Right forelimb (tissue), 1 donor: Measurements from ENCODE around the gene FAM149A.

ENCODE experiments used
- DNase-seq: peaks from one replicate; pipeline ENCODE4 v3.0.0-alpha.2; 2018

The FAM149A gene

DNA sequence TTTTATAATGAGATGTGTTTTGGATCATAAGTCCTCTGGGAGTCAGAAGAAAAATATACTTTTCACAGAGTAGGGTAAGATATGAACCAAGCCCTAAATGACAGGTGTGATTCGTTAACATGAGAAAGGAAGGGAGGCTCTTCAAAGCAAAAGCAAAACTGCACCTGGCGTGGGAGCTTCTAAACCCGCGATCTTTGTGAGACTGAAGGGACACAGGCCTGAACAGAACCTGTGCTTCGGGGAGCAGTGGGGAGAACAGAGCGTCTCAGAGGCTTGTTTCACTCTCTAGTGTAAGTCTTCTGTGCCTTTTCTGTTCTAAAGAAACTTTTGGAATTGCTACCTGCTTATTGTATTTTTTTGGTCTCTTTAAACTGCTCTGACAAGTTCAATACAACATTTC is 56.6 kb downstream of the FAM149A start:
- no peak for DNase-seq

DNA sequence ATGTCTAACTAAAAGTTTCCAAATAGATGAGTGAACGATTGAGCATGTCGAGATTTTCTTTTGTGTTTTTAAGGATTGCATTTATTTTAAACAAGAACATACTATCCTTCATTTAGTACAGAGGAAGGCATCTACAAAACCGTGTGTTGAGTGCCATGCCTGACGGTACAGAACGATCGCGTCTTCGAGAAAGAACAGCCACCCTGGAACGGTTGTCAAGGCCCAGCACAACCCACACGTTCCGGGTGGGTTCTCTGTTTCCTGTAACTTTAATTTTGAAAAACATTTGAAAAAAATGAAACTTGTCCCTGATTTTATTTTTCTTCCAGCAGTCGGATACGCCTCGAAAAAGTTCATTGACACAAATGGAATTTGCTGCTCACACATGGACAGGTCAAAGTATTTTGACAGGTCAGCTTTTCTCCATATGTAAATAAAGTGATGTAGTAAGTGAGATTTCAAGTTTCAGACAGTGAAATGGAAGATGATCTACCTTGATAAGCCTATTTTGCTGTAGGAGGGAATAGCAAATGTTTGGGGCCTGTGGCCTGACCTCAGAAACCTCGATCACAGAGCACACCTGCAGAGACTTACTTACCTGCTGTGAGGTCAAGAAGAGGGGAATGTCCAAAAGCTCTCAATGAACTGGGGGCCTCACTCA is 62.5 kb downstream of the FAM149A start:
- no peak for DNase-seq

DNA sequence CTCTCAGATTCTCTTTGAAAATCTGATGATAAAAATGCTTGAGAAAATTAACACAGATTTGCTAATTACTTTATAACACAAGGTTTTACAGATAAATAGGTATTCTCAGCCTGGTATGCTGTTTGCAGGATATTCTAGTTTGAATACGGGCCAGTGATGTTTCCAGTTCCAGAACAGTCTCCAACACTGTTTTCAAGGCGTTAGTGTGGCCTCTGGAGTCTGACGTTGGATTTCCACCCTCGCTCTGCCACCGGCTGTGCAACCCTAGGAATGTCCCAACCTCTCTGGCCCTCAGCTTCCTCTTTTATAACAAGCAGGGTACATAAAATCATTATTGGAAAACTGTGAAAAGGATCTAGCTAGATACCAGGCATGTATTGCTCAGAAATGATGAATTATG is 63.1 kb downstream of the FAM149A start:
- DNase-seq: no peak

DNA sequence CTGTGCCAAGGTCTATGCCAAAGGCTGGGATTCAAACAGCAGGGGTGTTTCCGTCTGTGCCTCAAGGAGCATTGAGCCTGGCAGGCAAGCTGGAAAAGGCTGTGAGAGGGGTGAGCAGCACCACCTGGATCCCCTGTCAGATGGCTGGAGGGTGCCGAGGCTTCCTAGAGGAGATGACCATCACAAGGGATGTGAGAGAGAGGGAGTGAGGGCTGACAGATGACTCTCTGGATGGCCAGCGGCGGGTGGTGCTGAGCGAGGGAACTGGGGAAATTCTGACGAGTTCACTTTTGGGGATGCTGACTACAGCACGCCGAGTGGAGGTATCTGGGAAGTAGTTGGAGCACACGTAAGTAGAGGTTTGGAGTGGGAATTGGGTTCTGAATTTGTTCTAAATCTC is 64.2 kb downstream of the FAM149A start:
- no peak for DNase-seq

DNA sequence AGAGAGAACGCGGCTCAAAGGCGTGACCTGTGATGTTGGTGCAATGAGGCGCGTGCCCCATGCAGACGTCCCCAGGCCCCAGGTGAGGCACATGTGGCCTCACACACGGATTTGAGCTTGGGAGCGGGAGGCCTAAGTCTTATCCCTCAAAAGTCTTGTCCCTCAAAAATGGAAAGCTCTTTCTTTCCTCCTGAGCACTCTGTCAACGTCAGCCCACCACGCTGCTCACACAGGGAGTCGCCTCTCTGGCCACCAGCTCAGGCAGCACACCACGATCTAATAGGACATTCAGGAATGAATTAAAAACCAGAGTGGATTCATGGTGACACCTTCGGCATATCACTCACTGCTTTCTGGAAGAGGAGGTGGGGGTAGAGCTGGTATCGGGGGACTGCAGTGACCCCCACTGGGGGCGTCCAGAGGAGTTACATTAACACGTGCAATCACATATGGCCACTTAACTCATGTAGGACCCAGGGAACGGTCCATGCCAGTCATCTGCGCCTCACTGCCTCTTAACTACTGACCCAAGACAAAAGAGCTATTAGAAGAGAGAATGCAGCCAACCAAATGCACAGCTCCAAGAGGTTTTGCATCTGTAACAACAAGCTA is 64.9 kb downstream of the FAM149A start:
- DNase-seq: no peak

DNA sequence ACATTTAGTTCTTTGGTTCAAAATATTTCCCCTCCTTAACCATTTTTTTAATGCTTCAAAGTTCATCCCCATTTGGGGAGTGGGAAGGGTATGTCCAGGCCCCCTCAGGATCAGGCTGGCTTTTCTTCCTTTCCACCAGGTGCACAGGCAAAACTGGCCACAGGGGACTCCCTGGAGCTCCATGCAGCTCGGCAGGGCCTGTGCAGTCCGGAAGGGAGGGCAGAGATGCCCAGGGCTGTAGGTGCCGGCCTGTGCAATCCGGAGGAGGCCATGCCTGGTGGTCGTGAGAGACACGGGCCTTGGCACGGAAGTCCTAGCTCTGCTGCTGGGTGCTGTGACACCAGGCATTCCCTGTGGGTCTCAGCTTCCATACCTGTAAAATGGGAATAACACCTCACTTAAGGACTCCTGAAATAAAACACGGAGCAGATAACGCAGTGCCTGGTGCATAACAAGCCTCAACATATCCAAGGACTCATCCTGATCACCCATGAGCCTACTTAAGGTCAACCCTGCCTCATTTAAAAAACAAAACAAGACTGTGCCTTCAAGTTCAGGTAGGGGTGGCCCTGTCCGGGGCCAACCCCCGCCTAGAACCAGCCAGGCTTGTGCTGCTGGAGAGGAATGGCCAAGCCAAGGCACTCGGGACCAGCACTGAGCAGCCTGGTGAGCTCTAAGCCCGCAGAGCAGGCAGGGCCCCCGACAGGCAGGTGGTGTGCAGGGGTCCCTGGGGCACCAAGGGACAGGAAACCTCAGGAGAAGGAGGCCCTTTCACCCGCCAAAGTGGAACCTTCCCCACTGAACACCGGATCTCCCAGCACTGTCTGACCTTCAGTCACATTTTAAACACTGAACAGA is 65.7 kb downstream of the FAM149A start:
- no peak for DNase-seq

DNA sequence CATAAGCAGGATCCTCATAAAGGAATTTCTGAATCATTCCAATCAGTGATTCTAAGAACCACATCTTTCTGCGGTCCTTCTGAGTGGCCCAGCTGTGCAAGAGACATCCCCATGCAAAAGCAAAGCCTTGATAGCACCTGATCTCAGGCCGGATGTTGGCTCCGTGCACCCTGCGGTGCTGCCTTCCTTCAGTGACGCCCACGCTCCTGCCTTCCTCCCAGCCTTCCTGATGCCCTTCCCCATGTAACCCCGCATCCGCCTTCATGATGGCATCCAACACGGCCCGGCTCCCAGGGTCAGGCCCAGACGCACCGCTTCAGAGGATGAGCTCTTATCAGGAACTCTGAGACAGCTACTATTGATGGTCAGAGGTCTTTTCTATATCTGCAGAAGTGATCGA is 66.5 kb downstream of the FAM149A start:
- no peak for DNase-seq

DNA sequence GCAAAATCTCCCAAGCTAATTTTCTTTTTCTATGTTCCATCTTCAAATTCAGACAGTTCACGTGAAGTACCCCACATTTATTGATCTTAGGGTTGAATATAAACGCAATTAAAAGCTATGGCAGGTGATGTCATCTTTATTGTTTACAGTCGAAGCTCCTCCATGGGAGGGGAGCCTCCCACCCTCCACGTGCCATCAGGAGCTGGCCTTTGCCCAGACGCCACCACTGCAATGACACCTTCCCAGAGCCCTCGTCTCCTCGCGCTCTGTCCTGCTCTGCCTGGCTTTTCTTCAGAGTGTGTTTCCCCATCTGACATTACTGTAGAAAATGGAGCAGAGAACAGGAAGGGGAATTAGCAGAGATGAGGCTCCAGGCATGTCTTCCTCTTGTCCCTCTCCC is 68.0 kb downstream of the FAM149A start:
- DNase-seq: no peak

DNA sequence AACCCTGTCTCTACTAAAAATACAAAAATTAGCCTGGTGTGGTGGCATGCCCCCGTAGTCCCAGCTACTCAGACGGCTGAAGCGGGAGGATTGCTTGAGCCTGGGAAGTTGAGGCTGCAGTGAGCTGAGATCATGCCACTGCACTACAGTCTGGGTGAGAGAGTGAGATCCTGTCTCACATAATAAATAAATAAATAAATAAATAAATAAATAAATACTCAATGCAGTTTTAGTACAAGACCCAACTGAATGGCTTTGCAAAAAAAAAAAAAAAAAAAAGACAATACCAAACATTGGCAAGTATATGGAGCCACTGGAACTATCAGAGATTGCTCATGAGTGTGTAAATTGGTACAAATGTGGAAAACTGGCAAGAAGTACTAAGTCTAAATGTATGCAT is 83.6 kb downstream of the FAM149A start:
- no peak for DNase-seq

DNA sequence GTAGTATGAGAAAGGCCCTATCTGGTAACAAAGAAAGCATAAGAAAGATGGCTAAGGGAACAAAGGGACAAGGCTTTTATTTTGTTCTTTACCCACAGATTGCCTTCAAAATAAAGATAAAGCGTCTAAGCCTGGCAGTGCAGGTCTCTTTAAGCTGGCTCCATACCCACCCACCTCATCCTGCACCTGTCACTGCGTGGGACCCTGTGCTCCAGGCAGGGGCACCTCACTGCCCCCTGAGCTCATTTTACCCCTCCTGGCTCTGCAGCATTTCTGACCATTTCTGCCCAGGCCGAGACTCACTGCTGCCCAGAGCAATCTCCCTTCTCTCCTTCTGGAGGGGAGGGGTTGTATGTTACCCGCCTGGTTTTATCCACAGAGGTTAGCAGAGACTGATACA is 85.2 kb downstream of the FAM149A start:
- no peak for DNase-seq

DNA sequence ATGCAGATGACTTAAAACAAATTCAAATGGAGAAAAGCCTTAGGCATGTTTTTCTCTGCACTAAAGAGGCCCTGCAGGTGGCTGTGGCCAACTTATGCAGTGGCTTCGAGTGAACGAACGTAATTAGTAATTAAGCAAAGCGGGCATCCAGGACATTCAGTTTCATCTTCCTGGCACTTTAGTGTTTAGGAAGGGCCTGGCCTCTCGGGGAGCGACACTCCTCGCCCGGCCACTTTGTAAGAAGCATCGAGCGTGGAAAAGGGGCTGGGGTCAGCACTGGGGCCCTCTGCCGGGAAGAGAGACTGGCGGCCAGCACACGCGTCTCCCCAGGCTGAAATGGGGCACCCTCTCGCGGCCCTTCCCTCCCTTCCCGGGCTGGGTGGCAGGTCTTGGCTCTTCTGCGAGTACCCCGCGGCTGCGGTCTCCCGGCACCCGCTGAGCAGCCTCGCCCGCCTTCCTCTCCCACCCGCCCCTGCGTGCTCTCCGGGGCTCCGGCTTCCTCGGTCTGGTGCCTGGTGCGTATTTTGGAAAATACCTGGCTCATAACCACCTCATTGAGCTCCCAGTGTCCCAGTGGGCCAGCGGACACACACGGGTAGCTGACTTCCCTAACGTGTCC is 86.2 kb downstream of the FAM149A start:
- DNase-seq: peak; percentile 67

DNA sequence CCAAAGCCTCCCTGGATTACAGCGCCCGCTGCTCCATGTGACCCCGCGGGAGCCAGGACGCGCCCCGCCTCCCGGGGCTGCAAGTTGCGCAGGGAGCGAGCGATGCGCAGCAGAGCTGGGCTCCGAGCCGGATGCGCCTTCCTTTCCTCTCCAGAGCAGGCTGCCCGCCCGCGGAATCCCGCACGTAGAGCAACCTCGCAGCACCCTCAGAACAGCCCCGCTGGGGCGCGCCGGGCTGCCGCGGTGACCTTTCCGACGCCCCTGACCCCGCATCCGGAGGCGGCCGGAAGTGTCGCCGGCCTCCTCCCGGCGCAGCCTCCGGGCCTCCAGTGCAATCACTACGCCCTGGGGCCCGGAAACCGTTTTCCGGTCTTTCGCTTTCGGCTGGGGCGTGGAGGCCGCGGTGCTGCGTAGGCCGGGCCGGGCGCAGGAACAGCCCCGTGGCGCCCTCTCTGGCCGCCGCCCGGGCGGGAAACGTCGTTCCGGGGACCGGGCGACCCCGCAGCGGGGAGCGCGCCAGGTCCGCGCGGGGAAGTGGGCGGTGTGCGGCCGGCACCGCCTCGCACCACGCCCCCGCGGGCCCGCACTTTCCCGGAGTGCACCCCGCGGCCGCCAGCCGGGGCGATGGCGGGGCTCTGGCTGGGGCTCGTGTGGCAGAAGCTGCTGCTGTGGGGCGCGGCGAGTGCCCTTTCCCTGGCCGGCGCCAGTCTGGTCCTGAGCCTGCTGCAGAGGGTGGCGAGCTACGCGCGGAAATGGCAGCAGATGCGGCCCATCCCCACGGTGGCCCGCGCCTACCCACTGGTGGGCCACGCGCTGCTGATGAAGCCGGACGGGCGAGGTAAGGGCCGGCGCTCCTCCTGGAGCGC is 86.9 kb downstream of the FAM149A start, which contains the start of gene CYP4V2:
Gene CYP4V2 (plus strand): TSS at position 368 of the 866 bp plus-strand sequence. CDS start 257 bp downstream, at position 625.
- peak; percentile 83 for DNase-seq

DNA sequence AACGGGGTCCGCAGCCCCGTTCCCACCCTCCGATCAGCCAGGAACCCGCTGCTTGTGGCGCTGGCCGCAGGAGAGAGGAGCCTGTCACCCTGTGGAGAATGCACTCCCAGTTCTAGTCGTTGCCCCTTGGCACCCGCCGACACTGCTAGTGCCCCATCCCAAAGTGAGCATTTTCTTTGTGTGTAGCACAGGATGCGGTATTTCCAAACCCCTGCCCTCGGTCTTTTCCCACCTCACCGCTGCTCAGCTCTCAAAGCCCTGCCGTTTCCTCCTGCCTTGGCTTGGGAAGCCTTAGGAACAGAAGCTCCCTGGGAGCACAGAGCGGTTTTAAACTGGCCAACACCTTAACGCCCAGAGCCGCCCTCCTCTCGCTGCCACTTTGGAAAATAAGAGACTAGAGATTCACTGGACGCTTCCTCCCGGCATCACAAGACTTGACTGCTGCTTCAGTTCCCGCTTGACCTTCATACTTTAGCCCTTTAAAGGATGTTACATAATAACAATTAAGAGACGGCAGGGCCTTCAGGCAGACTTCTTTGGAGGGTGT is 87.6 kb downstream of the FAM149A start:
- DNase-seq: peak; percentile 71

DNA sequence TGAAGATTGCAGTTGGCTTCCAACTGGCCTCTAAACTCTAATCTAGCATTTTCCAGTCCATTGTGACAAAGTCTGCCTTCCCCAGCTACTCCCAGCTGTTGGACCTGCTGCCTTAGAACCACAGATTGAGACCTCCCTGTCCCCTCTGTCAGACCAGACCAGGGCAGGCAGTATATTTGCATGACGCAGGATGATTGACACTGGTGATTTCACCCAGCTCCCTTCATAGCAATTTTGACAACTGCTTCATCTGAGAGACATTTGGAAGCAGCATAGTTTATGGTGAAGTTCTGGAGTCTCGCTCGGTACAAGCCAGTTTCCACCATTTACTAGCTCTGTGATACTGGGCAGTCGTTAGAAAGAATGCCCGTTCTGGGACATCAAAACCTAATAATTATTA is 89.3 kb downstream of the FAM149A start:
- DNase-seq: no peak

DNA sequence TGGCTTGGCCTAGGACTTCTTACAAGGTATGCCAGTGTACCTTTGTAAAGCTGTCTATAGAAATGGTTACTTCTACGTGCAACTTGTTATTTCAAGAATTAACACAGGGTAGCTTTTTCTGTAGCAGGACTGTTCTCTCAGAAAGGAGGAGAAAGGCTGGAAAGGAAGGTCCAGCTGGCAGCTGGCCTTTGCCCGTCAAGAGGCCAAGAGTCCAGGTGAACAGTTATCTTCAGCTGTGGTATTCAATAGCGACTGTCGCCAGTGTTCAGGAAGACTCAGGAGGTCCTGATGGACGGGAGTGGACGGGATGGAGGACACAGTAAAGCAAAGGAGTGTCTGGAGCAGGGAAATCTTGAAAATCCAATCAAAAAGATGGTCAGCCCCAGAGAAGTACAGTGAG is 91.6 kb downstream of the FAM149A start:
- DNase-seq: no peak

DNA sequence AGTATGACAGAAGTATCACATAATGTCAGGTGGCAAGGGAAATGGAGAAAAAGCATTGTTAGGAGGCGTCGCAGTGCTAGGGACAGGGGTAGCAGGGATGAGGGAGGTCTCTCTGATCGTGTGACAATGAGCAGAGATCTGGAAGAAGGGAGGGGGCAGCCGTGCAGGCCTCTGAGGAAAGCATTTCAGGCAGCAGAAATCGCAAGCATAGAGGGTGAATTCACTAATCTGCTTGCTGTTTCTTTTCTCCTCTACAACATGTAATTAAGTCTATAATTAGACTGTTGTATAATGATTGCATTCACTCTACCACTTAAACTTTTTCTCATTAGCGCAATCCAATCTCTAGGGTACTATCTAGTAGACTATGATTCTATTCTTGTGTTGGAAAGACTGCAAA is 96.0 kb downstream of the FAM149A start:
- DNase-seq: no peak

DNA sequence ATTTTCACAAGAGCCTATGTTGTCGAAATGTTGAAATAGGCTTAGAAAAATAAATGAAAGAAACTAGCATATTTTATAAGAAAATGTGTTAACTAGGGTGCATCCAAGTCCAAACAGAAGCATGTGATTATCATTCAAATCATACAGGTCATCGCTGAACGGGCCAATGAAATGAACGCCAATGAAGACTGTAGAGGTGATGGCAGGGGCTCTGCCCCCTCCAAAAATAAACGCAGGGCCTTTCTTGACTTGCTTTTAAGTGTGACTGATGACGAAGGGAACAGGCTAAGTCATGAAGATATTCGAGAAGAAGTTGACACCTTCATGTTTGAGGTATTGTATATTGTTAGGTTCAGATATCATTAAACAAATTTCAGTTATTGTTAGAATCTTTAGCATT is 96.5 kb downstream of the FAM149A start:
- DNase-seq: no peak

DNA sequence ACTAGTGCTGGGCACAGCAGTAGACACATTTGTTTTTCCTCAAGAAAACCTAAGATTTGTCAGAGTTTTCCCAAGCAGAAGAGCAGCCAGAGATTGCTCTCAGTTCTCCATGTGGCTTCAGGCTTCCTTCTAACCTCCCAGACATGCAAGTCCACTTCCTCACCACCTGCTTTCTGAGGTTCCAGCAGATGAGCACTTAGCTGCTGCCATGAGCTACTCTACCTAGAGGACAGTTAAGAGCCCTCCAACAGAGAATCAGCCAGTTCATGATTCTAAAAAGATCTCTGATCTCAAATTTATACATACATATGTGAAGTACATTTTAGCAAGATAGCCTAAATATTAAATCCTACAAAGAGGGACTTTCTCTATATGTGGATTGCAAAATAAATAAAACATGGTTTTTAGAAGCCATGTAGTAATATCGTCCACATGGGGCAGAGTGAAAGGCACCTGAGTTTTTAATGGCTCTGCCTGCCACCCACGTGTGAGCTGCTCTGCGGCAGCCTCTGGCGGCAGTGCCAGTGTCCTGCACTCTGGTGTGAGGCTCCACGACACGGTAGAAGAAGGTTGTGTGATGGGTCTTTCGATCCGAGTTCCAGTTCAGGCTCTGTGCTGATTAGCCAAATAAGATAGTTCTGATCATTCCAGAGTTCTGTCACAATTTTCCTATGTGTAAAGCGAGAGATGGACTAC is 97.2 kb downstream of the FAM149A start:
- DNase-seq: no peak

DNA sequence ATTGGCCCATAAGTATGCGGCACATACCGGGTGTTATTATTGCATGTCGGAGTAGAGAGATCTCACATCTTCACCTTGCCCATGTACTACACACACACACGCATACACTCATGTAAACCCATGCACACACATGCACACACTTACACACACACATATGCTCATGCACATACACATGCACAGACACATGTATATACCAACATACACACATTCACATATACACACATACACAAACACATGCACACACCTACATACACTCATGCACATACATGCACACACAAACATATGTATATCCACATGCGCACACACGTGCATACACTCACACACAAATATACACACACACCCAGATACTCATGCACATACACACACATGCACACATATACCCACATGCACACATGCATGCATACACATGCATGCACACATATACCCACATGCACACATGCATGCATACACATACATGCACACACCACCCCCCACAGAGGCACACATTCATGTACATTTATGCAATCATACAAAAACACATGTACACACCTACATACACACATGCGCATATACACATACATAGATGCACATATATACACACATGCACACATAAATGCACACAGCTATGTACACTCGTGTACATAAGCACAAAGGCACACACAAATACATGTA is 98.1 kb downstream of the FAM149A start:
- no peak for DNase-seq

DNA sequence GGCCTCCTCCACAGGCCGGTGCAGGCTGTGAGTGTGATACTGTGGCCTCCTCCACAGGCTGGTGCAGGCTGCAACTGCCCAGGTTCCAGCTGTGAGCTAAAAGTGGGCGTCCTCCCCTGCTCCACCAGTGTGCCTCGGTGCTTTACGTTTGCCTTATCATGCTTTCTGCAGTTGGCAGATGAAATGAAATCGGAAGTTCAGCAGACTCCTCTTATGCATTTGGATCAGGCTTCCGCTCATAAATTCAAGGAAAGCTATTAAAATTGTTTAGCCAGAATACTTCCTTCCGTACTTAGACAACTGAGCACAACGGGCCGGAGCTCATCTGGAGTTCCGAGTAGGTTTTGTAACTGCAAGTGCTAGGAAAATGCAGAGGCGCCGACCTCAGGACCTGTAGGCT is 98.9 kb downstream of the FAM149A start:
- no peak for DNase-seq

DNA sequence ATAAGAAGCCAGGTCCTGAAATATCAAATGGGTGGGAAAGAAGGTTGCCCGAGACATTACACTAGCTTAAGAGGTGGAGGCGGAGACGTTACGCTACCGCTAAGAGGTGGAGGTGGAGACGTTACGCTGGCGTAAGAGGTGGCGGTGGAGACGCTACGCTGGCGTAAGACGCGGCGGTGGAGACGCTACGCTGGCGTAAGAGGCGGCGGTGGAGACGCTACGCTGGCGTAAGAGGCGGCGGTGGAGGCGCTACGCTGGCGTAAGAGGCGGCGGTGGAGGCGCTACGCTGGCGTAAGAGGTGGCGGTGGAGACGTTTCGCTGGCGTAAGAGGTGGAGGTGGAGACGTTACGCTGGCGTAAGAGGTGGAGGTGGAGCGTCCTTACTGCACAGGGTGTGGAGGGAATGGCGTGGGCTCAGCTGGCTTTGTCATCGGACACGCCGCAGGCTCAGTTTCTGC is 99.6 kb downstream of the FAM149A start:
- DNase-seq: peak; percentile 66
